T-cell (primary cell): Measurements from ENCODE around the gene SYK. TPM values are rescaled to one million over a fixed set of nuclear protein-coding genes. Genes with fewer than 3 reads are reported as not detected.

Experiments used
- ATAC-seq, 4 experiments: fragments of 200-7000 bp in 3 of 4; fragments of 150-1000 bp in 1 of 4; cut with Tn5 transposase; replicated peaks in 1 of 4; 1 replicate in 3 of 4; 2 replicates in 1 of 4; pipeline ENCODE4 v1.10.0; 2021; ENCODE audit warnings: moderate library complexity in 3 of 4, mild to moderate bottlenecking in 2 of 4, moderate number of reproducible peaks in 1 of 4
- CTCF ChIA-PET, 2 donors: fragments of 300-600 bp; sonication (Branson Sonifier 250); formaldehyde crosslinking; loops; one replicate each; lab custom pipeline; 2022; ENCODE audit warnings: antibody characterized with exemption in 2 of 2; lab: Charles Lee
- POLR2A ChIA-PET, 2 donors: fragments of 300-600 bp; sonication (Branson Sonifier 250); formaldehyde crosslinking; loops; one replicate each; lab custom pipeline; 2022; ENCODE audit warnings: antibody characterized with exemption in 2 of 2; lab: Charles Lee
- DNase-seq, 35 experiments: peaks; one replicate each; pipeline versions ENCODE4 v3.0.0 to v3.0.0-alpha.2; 2013 to 2023
- H3K27ac ChIP-seq: one replicate; pipeline ENCODE4 v1.5.1; 2013; ENCODE audit warnings: low read length
- H3K27me3 ChIP-seq, 2 experiments: replicated peaks in 1 of 2; 1 replicate in 1 of 2; 2 replicates in 1 of 2; pipeline versions ENCODE4 v1.6.1 to v1.7.0; 2013; ENCODE audit warnings: low read length in 1 of 2, mixed read lengths in 1 of 2; ENCODE audit not compliant: control insufficient read depth in 2 of 2, insufficient read depth in 2 of 2; ENCODE audit errors: extremely low read depth in 1 of 2
- H3K36me3 ChIP-seq, 2 donors: 1 replicate in 1 of 2; 2 replicates in 1 of 2; pipeline versions ENCODE4 v1.6.1 to v1.7.0; 2013; ENCODE audit warnings: low read length in 1 of 2; ENCODE audit not compliant: control insufficient read depth in 2 of 2, insufficient read depth in 1 of 2; ENCODE audit errors: extremely low read depth in 1 of 2
- H3K4me1 ChIP-seq, 2 experiments: 1 replicate in 1 of 2; 2 replicates in 1 of 2; pipeline versions ENCODE4 v1.6.1 to v1.7.0; 2013; ENCODE audit warnings: low read length in 2 of 2, mixed read lengths in 1 of 2; ENCODE audit not compliant: insufficient read depth in 2 of 2, control insufficient read depth in 1 of 2; ENCODE audit errors: extremely low read depth in 1 of 2
- H3K4me3 ChIP-seq, 2 donors: 1 replicate in 1 of 2; 2 replicates in 1 of 2; pipeline versions ENCODE4 v1.5.1 to v1.7.0; 2013; ENCODE audit warnings: mild to moderate bottlenecking in 2 of 2, low read length in 1 of 2, moderate library complexity in 1 of 2; ENCODE audit not compliant: control insufficient read depth in 1 of 2; ENCODE audit errors: extremely low read depth in 1 of 2
- H3K9me3 ChIP-seq: 2 replicates; pipeline ENCODE4 v1.7.0; 2013
- H3K27ac Mint-ChIP-seq, 2 donors: one replicate each; pipeline ENCODE4 v1.8.0; 2020 to 2021; ENCODE audit warnings: mild to moderate bottlenecking in 2 of 2, mixed read lengths in 2 of 2
- H3K27me3 Mint-ChIP-seq, 2 donors: one replicate each; pipeline ENCODE4 v1.8.0; 2021 to 2022; ENCODE audit warnings: mixed read lengths in 2 of 2
- H3K36me3 Mint-ChIP-seq: one replicate; pipeline ENCODE4 v1.8.0; 2021; ENCODE audit warnings: mixed read lengths
- H3K4me1 Mint-ChIP-seq, 3 donors: one replicate each; pipeline ENCODE4 v1.8.0; 2020 to 2022; ENCODE audit warnings: mixed read lengths in 3 of 3, mild to moderate bottlenecking in 1 of 3
- H3K4me3 Mint-ChIP-seq, 3 donors: one replicate each; pipeline ENCODE4 v1.8.0; 2020 to 2022; ENCODE audit warnings: mild to moderate bottlenecking in 3 of 3, mixed read lengths in 3 of 3, moderate library complexity in 3 of 3
- H3K9me3 Mint-ChIP-seq, 3 donors: one replicate each; pipeline ENCODE4 v1.8.0; 2020 to 2022; ENCODE audit warnings: mixed read lengths in 3 of 3
- WGBS: methylation state at CpG from one replicate; pipeline ENCODE4 v1.1.5; 2013; ENCODE audit warnings: missing lambda C conversion rate; ENCODE audit not compliant: insufficient coverage; 5-methylcytosine and 5-hydroxymethylcytosine counted together
- total RNA-seq, 35 experiments: library from RNA in 6 of 35; stranded (reverse) in 6 of 35; fragments of 120-200 nt in 1 of 35; gene quantifications; one replicate each; pipeline versions ENCODE4 v1.2.1 to v1.2.4 and lab custom pipeline; 2013 to 2026

Gene SYK
- total RNA-seq, 5 donors from 2014 or later (not counting 1 experiment from before 2014, with no cell fraction given): 1.0 to 10.7 (median 3.9) TPM

DNA sequence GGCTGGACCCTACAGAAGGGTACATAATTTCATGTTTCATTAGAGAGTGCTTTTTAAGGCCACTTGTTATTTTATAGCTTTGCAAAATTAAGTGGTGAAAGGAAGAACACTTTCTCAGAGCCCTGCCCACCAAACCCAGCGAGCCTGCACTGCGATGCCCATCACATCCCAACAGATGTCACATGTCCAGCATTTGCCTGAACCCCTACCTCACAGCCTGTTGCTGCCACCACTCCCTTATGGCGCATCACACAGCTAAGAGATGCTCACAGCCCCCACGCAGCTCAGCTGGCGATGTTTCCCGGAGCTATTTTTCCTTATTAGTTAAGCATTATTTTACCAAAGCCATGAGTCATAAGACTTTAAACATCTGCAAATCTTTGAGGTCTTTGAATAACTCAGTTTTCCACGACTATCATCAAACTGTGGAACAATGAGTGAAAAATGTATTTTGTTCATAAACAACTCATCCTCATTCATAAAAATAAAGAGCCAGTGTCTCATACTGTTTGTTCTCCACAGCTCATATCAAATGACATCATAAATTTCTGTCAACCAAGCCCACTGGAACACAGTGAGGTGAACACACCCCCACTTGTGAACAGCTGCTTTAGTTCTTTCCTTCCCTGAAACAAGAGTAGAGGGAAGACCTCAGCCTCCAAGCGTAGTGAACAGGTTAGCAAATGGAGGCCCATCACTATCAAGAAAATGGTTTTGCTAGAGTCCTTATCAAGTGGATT lies 104.9 kb downstream of the SYK start:
- no peaks in the 10 kb centered on the region for H3K4me1 ChIP-seq
- Mint-ChIP-seq H3K4me3 (no peak overlapping the region), H3K9me3 (peaks cover 0 to 4% (median 0%) of the 10 kb centered on the region in 3 donors), H3K27me3 (no peaks in the 10 kb centered on the region), H3K36me3 (no peaks in the 10 kb centered on the region), H3K4me1 (no peaks in the 10 kb centered on the region), H3K27ac (no peak overlapping the region)
- H3K36me3 ChIP-seq: no peaks in the 10 kb centered on the region
- H3K9me3 ChIP-seq: no peaks in the 10 kb centered on the region
- H3K4me3 ChIP-seq: no peak overlapping the region
- no peak for ATAC-seq
- ChIA-PET CTCF (interaction anchor here in 1 of 2 donors (1.1 kb wide), 1 partner anchor 9 kb away, joined by 3 read pairs; no protein-coding TSS in a partner anchor), POLR2A (interaction anchor here in 1 of 2 donors (0.6 kb wide), 1 partner anchor 95 kb away, joined by 5 read pairs; no protein-coding TSS in a partner anchor)
- no peak for DNase-seq
- H3K27me3 ChIP-seq: no peaks in the 10 kb centered on the region
- WGBS: 87% methylated on average over 8 of the region's 8 CpGs
- H3K27ac ChIP-seq: no peak overlapping the region

DNA sequence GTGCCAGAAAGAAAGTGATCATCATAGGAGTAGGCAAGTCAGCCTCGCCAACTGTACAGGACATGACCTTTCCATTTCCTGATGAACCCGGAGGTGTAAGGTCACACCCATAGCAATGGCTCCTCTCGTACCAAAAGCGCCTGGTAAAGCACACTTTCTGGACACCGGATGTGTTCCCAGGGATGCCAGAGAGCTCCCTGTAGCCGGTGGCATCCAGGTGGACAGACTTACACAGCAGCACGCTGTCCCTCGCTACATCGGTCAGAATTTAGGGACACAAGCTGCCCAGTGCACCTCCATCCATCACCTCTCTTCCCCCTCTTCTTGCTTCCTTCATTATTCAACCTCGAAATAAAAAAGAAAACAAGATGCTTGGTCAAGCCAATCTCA lies 105.4 kb downstream of the SYK start:
- POLR2A ChIA-PET: no interaction called here
- no peak for DNase-seq
- Histone ChIP-seq H3K27me3 (no peaks in the 10 kb centered on the region), H3K36me3 (no peaks in the 10 kb centered on the region), H3K9me3 (no peaks in the 10 kb centered on the region), H3K27ac (no peak overlapping the region), H3K4me3 (no peak overlapping the region), H3K4me1 (no peaks in the 10 kb centered on the region)
- no peaks in the 10 kb centered on the region for H3K36me3 Mint-ChIP-seq
- no peak for ATAC-seq
- CTCF ChIA-PET: interaction anchor here in 1 of 2 donors (1.1 kb wide), 1 partner anchor 8 kb away, joined by 3 read pairs; no protein-coding TSS in a partner anchor
- peaks cover 0 to 3% (median 0%) of the 10 kb centered on the region in 3 donors for H3K9me3 Mint-ChIP-seq
- WGBS: 76% methylated on average over 9 of the region's 10 CpGs
- no peak overlapping the region for H3K4me3 Mint-ChIP-seq
- no peaks in the 10 kb centered on the region for H3K27me3 Mint-ChIP-seq
- H3K4me1 Mint-ChIP-seq: no peaks in the 10 kb centered on the region
- H3K27ac Mint-ChIP-seq: no peak overlapping the region

DNA sequence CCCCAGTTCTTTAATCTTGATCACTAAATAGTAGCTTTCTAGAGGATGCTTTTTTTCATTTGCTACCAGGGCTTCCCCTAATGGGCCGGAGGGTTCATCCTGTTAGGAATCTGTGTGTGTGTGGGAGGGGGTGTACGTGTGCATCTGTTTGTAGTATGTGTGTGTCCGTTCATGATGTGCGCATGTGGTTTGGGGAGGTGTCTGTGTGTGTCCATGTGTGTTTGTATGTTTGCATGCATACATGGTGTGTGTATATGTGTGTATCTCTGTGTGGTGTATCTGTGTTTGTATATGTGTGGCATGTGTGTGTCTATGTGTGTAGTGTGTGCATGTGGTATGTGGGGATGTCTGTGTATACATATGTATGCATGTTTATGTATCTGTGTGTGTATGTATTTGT lies 106.2 kb downstream of the SYK start:
- DNase-seq (no peak), ATAC-seq (no peak)
- H3K9me3 Mint-ChIP-seq: no peaks in the 10 kb centered on the region
- no peak overlapping the region for H3K27ac ChIP-seq
- no peaks in the 10 kb centered on the region for H3K4me1 ChIP-seq
- no peak overlapping the region for H3K27ac Mint-ChIP-seq
- no peaks in the 10 kb centered on the region for H3K27me3 Mint-ChIP-seq
- no peaks in the 10 kb centered on the region for H3K9me3 ChIP-seq
- no peak overlapping the region for H3K4me3 ChIP-seq
- ChIA-PET POLR2A (no interaction called here), CTCF (no interaction called here)
- no peaks in the 10 kb centered on the region for H3K36me3 ChIP-seq
- no peaks in the 10 kb centered on the region for H3K4me1 Mint-ChIP-seq
- H3K4me3 Mint-ChIP-seq: no peak overlapping the region
- peaks cover 0 to 5% of the 10 kb centered on the region in 2 experiments for H3K27me3 ChIP-seq
- no peaks in the 10 kb centered on the region for H3K36me3 Mint-ChIP-seq
- WGBS: 84% methylated on average over 4 of the region's 4 CpGs

DNA sequence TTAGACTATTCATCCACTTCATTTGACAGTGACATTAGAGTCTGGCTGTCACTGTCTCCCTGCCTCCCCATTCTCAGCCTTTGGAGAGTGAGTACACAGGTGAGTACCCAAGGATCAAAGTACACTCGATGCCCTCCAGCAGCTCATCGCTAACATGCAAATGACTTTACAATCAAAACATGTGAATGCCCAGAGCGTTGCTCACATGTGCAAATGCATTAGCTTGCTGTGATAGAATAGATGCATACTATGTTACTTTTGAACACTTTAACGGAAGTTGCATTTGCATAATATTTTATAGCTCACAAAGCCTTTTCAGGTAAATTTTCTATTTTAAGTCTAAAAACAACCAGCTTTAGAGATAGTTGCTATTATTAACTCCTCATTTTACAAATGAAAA lies 107.6 kb downstream of the SYK start:
- no peak overlapping the region for H3K27ac ChIP-seq
- Mint-ChIP-seq H3K9me3 (no peaks in the 10 kb centered on the region), H3K36me3 (no peaks in the 10 kb centered on the region), H3K4me1 (no peaks in the 10 kb centered on the region), H3K4me3 (no peak overlapping the region), H3K27ac (no peak overlapping the region), H3K27me3 (no peaks in the 10 kb centered on the region)
- H3K27me3 ChIP-seq: peaks cover 0 to 13% of the 10 kb centered on the region in 2 experiments
- ATAC-seq: no peak
- no peak for DNase-seq
- POLR2A ChIA-PET: no interaction called here
- no peak overlapping the region for H3K4me3 ChIP-seq
- no peaks in the 10 kb centered on the region for H3K9me3 ChIP-seq
- no peaks in the 10 kb centered on the region for H3K36me3 ChIP-seq
- CTCF ChIA-PET: no interaction called here
- WGBS: no CpG with 5 or more reads among the region's 4 CpGs
- H3K4me1 ChIP-seq: no peaks in the 10 kb centered on the region

DNA sequence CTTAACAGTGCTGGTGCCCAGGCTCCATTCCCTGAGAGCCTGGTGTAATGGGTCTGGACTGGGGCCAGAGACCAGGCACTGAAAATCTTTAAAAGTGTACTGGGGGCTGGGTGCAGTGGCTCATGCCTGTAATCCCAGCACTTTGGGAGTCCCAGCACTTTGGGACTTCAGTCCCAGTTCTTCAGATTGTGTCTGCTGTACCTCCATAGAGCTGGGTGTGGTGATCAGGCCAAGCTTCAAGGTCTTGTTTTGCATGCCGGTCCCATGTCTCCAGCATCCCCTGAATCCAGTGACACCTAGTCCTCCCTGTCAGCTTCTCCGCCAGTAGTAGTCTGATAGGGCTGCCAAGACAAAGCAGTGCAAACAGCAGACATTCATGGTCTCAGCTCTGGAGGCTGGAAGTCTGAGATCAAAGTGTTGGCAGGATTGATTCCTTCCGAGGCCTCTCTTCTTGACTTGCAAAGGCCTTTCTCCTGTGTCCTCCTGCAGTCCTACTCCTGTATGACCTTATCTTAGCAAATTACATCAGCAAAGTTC lies 108.2 kb downstream of the SYK start:
- H3K27me3 ChIP-seq: peaks cover 0 to 19% of the 10 kb centered on the region in 2 experiments
- Mint-ChIP-seq H3K27ac (no peak overlapping the region), H3K9me3 (no peaks in the 10 kb centered on the region), H3K27me3 (no peaks in the 10 kb centered on the region), H3K4me3 (no peak overlapping the region), H3K36me3 (no peaks in the 10 kb centered on the region), H3K4me1 (no peaks in the 10 kb centered on the region)
- no peaks in the 10 kb centered on the region for H3K4me1 ChIP-seq
- ATAC-seq: no peak
- ChIA-PET POLR2A (no interaction called here), CTCF (no interaction called here)
- no peak overlapping the region for H3K4me3 ChIP-seq
- no peaks in the 10 kb centered on the region for H3K36me3 ChIP-seq
- 97% methylated on average over 3 of the region's 3 CpGs for WGBS
- no peak for DNase-seq
- no peaks in the 10 kb centered on the region for H3K9me3 ChIP-seq
- no peak overlapping the region for H3K27ac ChIP-seq

DNA sequence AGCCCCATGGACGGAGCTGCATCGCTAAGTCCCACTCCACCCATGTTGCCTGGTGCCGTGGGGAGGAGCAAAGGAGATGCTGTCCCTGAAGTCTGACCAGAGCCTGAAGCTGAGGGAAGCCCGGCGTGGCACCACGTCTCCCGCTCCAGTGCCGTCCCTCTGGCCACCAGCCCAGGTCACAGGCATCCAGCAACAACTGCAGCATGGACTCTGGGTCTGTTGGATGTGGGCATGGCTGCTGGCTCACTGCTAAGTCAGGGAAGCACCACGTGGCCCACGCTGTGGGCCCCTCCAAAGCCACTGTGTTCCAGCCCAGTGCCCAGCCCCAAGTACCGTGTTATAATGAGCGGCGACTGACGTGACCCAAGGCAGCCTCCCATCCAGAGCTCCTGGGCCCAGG lies 112.6 kb downstream of the SYK start:
- Mint-ChIP-seq H3K4me1 (no peaks in the 10 kb centered on the region), H3K36me3 (no peaks in the 10 kb centered on the region), H3K27me3 (no peaks in the 10 kb centered on the region), H3K27ac (no peak overlapping the region), H3K9me3 (no peaks in the 10 kb centered on the region), H3K4me3 (no peak overlapping the region)
- no peak for ATAC-seq
- no peak overlapping the region for H3K4me3 ChIP-seq
- no peak overlapping the region for H3K27ac ChIP-seq
- peaks cover 0 to 24% of the 10 kb centered on the region in 2 experiments for H3K27me3 ChIP-seq
- H3K4me1 ChIP-seq: no peaks in the 10 kb centered on the region
- 87% methylated on average over 14 of the region's 14 CpGs for WGBS
- DNase-seq: no peak
- ChIA-PET CTCF (interaction anchor here (0.7 to 2.7 kb wide), 12 partner anchors 510 to 1226 kb away, joined by 3 to 45 read pairs (median 4); no protein-coding TSS in a partner anchor), POLR2A (interaction anchor here in 1 of 2 donors (0.5 kb wide), 1 partner anchor 400 kb away, joined by 9 read pairs; no protein-coding TSS in a partner anchor)
- no peaks in the 10 kb centered on the region for H3K36me3 ChIP-seq
- H3K9me3 ChIP-seq: no peaks in the 10 kb centered on the region
